HG03575 (cell line): Measurements from ENCODE around the gene LDLRAD4.

Experiments
- ATAC-seq: cut with Tn5 transposase; IDR thresholded peaks from one replicate; pipeline ENCODE4 v1.9.1; 2021; ENCODE audit not compliant: unreplicated experiment, insufficient number of reproducible peaks, low FRiP score; ENCODE audit errors: extremely low read depth

Gene LDLRAD4

GRCh38 chr18:13218368-13218991 lies at the start of gene LDLRAD4:
Gene LDLRAD4, plus strand, starts transcription at chr18:13218760.
- ATAC-seq = no peak

- ATAC-seq = no peak
These were observed 44.9 kb upstream of the LDLRAD4 start for GRCh38 chr18:13173578-13174145.

- ATAC-seq = no peak
These were observed 43.3 kb upstream of the LDLRAD4 start for GRCh38 chr18:13175266-13175665.

- ATAC-seq = no peak
These were observed 42.8 kb upstream of the LDLRAD4 start for GRCh38 chr18:13175754-13176210.

DNA sequence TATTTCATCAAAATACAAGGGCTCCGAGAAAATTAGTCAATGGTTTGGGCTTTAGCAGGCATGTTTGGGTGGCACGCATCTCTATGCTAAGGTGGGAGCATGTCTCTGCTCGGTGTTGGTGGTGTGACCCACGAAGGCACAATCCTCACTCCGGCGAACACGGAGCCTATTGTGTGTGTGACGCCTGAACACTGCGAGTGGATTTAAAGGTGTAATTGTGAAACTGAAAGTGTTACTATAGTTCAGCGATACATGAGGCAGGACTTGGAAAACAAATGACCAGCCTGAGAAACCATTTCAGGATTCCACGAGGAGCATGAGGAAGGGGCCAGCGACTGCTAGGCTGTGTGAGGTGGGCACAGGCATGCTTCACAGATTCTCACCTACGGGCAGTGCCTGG lies 41.7 kb upstream of the LDLRAD4 start:
- no peak for ATAC-seq

DNA sequence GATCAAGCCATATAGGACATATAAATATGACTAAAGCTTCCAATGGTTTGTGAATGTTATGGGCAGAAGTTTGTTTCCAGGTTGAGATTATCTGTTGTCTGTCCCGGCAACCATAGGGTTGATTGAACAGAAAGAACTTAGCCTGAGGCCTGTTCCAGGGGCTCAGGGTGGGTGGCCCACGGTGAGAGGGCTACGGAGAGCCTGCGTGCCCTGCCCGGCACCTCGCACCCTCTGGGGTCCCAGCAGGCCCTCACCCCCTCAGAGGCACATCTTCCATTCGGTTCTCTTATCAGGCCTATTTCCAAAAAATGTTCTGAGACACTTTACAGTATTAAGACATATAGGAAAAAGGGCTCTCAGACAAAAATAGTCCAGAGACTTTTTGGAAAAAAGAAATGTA lies 40.4 kb upstream of the LDLRAD4 start:
- ATAC-seq = no peak

- no peak for ATAC-seq
These were observed 39.6 kb upstream of the LDLRAD4 start for GRCh38 chr18:13178976-13179375.

- ATAC-seq = no peak
These were observed 38.9 kb upstream of the LDLRAD4 start for GRCh38 chr18:13179566-13180113.

DNA sequence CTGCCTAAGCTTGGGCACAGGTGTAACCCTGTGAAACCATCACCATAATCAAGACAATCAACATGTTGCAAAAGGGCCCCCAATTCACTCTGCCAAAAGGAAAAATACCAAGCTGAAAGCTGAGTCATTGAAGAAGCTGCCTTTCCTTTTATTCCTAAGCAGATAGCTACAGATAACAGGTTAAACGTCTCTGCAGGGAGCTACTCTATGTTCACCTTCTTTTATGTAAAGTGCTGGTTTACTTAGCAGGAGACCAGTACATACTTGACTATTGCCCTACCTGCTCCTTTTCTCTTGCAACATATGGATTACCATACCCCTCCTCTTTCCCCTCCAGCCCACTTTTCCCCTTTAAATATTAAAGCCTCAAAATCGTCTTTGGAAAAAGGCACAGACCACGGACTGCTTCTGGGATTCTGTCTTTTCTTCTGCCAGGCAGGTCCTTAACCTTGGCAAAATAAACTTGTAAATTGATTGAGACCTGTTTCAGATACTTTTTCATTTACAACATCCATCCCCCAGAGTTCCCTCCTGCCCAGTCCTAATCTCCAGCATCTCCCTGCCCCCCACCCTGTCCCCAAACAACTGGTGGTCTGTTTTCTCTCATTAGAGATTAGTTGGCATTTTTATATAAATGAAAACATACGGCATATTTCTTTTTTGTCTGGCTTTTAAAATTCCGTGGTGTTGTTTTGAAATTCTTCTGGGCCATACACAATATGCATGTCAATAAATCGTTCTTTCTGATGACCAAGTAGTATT lies 37.8 kb upstream of the LDLRAD4 start:
- ATAC-seq = no peak

DNA sequence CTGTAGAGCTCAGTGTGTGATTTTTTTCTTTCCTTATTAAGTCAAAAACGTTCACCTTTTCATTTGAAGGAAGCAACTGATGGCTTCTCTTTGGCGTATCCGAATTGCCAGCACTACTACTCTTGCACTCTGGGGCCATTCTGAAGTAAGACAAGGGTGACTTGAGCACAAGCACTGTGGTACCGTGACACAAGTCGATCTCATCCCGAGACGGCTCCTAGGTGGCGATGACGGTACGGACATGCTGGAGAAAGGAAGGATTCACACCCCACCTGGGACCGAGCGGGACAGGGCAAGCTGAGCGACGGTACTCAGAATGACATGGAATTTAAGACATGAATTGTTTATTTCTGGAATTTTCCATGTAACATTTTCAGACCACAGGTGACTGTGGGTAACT lies 36.8 kb upstream of the LDLRAD4 start:
- no peak for ATAC-seq

- ATAC-seq = no peak
These were observed 35.2 kb upstream of the LDLRAD4 start for GRCh38 chr18:13183359-13183758.

- no peak for ATAC-seq
These were observed 34.8 kb upstream of the LDLRAD4 start for GRCh38 chr18:13183790-13184189.

DNA sequence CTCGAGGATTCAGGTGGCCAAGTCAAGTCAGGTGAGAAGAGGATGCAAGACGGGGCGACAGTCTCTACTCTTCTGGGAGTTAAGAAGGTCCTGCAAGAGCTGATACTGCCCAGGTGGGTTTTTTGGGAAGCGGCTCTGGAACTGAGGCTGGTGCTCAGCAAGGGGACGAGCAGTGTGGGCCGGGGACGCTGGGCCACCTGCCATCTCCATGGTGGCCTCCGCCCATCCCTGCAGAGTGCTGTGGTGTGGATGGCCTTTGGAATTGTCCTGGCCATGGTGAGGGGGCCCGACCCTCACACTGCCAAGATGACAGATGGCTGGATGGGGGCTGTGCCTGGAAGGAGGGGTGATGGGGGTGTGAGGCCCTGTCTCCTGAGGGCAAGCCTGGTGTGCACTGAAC lies 34.2 kb upstream of the LDLRAD4 start:
- ATAC-seq = no peak

DNA sequence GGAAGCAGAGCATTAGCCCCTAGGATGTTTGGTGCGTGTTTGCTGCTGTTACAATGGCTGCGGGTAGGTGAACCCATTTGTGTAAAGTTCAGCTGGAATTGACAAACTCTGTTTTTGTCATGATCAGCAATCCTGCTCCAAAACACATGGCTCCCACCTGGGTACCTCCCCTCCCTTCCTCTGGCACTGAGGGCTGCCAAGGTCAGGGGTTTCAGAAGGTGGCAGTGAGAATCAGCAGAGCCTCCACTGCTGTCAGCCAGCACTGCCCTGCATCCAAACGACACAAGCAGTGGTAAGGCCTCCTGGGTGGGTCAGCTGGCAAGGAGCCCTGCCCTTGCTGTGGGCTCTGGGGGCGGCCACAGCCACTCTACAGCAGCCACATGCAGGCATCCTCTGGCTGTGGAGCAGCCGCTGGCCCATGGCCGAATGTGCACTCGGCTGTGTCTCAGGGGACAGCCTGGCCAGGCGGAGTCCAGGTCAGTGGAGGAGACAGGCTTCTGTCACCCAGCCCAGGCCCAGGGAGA lies 32.8 kb upstream of the LDLRAD4 start:
- no peak for ATAC-seq

- ATAC-seq = no peak
These were observed 31.9 kb upstream of the LDLRAD4 start for GRCh38 chr18:13186687-13187086.

DNA sequence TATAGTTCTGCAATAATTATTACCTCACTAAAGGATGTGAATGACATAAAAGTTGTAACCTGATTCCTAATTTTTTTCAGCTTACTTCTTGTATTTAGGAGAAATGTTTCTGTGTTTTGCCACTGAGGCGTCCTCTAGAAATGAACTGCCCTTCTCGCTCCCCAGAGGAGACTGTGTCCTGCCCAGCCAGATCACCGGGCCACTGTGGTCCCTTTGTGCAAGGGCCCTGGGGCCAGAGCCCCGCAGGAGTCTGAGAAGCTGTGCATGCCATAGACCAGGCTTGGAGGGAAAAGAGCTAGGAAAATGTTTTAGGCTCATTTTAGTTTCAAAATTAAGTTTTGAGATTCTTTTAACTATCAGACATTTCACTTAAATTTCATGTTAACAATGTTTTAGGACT lies 31.1 kb upstream of the LDLRAD4 start:
- no peak for ATAC-seq

GRCh38 chr18:13191031-13191430 lies 27.5 kb upstream of the LDLRAD4 start:
- ATAC-seq = no peak

DNA sequence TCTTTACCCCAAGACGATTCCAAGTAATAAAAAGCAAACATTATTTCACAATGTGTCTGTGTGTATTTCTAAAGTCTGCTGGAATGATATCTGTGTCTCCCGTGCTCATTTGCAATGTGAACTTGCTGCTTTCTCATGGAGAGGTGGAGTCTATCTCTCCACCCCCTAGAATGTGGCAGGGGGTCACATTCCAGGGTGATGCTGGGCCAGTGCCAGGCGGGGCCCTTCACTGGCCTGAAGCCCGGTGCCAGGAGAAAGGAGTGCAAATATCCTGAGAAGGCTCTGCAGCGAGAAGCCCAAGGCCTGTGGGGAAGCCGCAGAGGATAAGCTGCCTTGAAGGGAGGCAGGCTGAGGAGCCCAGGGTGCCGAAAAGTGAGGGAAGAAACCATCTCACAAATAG lies 26.8 kb upstream of the LDLRAD4 start:
- no peak for ATAC-seq

DNA sequence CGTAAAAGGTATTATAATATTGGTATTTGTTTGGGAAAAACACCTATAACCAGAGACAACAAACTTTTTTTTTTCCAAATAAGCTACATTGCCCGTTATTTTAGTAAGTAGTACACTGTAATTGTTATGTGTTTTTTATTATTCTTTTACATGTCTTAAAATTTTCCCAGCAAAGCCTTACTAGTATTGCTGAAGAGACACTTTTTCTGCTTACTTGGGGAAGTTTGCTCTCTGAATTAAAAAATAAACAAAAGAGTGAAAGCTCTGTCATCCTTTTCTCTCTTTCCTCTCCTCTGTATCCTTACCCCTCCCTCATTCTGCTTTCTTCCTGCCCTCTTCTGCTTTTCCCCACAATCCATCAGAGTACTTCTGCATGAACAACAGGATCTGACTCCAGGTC lies 25.6 kb upstream of the LDLRAD4 start:
- no peak for ATAC-seq

- no peak for ATAC-seq
These were observed 24.3 kb upstream of the LDLRAD4 start for GRCh38 chr18:13194239-13194638.
